Stimulated activated CD4-positive, alpha-beta T cell treated with anti-CD3 and anti-CD28 coated beads, TNF-alpha, amount 100 ng/mL, for 48 hours (primary cell): ENCODE data around the gene NXPE2.
A peak's percentile ranks its signal among the peaks of the same experiment; 100 is the strongest.
"Not testable (repeated sequence)": the region's sequence is repeated elsewhere in the genome, so short reads cannot be mapped to it uniquely, and the experiment has no call there.

Experiments used
- DNase-seq, 3 donors: peaks; one replicate each; pipeline ENCODE4 v3.0.0-alpha.2; 2020; ENCODE audit warnings: low read depth in 3 of 3

The NXPE2 gene

GRCh38 chr11:114678125-114679036 is at the start of gene NXPE2:
NXPE2 (plus strand) TSS chr11:114678527; CDS start chr11:114678576, 49 bp downstream.
- no peak for DNase-seq

DNA sequence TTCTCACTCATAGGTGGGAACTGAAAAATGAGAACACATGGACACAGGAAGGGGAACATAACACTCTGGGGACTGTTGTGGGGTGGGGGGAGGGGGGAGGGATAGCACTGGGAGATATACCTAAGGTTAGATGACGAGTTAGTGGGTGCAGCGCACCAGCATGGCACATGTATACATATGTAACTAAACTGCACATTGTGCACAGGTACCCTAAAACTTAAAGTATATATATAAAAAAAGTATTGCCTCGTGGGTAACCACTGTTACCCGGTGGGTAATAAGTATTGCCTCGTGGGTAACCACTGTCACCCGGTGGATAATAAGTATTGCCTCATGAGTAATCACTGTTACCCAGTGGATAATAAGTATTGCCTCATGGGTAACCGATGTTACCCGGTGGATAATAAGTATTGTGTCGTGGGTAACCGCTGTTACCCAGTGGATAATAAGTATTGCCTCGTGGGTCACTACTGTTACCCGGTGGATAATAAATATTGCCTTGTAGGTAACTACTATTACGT is 46.8 kb upstream of the NXPE2 start:
- DNase-seq, result not testable (repeated sequence)

DNA sequence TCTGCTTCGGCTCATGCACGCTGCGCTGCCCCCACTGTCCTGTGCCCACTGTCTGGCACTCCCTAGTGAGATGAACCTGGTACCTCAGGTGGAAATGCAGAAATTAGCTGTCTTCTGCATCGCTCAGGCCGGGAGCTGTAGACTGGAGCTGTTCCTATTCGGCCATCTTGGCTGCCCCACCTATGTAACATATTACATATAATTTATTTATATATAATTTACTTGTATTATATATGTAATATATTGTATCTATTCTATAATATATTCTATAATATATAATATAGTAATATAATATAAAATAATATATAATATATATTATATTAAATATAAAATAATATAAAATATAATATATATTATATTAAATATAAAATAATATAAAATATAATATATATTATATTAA is 38.9 kb upstream of the NXPE2 start:
- DNase-seq, result not testable (repeated sequence)

- no peak for DNase-seq
Observed at GRCh38 chr11:114650661-114651060, 27.7 kb upstream of the NXPE2 start.

- no peak for DNase-seq
Observed at GRCh38 chr11:114651145-114651718, 27.1 kb upstream of the NXPE2 start.

- DNase-seq, result no peak
Observed at GRCh38 chr11:114653148-114653547, 25.2 kb upstream of the NXPE2 start.

GRCh38 chr11:114664641-114665040 is 13.7 kb upstream of the NXPE2 start:
- DNase-seq, result no peak

DNA sequence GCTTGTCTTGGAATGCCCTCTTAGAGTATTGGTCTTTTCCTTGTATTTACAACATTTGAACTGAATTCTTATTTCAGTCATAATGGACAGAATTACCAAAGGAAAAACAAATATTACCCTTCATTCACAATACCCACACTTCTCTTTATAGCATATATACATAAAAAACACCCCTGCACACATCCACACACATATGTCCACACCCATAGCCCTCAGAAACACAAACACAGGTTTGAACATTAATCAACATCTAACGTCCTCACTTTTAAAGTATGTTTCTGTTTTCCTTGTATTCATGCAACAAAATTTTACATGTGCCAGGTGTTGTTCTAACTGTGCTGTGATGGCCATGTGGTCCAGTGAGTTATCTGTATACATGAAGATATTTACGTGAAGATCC is 11.6 kb upstream of the NXPE2 start:
- DNase-seq, result no peak

DNA sequence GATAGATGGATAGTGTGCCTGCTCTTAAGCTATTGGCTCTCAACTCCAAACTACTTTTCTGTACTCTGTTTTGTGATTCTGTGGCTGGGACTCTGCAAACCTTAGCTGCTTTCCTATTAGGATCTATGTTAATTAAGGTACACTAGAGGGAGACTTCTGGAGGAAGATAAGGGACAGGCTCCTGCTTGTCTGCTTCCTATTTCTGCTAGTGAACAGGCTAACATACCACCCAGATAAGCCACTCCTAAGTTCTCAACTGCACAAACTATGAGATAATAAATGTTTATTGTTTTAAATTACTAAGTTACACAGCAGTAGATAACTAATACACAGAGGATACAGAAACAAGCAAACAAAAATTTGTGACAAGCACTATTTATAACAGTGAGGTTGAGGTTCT is 10.2 kb upstream of the NXPE2 start:
- DNase-seq, result no peak

- DNase-seq, result no peak
Observed at GRCh38 chr11:114673661-114674060, 4.7 kb upstream of the NXPE2 start.

DNA sequence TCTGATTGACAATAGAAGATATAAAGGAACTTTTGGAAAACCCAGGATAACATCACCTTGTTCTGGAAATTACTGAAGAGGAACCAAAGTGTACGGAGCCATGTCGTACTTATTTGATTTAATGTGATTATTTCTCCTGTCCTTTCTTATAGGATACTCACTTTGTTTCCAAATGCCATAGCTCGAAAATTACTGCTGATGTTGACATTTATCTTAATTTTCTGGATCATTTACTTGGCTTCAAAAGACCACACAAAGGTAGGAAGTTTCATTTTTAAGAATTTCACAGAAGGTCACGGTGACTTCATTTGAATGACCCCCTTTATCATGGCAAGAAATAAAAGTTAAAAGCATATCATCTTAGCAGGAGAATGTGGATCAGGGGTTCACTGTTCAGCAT is 1.2 kb downstream of the NXPE2 start:
- no peak for DNase-seq

- no peak for DNase-seq
Observed at GRCh38 chr11:114683007-114683406, 4.7 kb downstream of the NXPE2 start.

DNA sequence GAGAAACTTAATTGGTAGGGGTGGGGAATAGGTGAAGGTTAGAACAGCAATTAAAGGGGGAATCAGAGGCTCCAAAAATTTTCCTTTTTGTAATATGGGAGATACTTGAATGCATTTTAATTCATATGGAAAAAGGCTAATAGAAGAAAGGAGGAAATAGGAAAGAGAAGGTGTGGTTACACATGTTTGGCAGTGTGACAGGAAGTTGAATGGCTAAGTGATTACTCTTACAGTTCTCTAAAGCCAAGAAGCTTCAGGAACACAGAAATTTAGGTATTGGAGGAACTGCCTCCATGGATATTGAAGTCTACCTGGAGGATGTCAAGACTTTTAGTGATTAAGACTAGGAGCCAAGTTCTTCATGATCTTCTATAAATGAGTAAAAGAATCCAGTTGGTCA is 6.3 kb downstream of the NXPE2 start:
- DNase-seq, result no peak

GRCh38 chr11:114685097-114685496 is 6.8 kb downstream of the NXPE2 start:
- no peak for DNase-seq

DNA sequence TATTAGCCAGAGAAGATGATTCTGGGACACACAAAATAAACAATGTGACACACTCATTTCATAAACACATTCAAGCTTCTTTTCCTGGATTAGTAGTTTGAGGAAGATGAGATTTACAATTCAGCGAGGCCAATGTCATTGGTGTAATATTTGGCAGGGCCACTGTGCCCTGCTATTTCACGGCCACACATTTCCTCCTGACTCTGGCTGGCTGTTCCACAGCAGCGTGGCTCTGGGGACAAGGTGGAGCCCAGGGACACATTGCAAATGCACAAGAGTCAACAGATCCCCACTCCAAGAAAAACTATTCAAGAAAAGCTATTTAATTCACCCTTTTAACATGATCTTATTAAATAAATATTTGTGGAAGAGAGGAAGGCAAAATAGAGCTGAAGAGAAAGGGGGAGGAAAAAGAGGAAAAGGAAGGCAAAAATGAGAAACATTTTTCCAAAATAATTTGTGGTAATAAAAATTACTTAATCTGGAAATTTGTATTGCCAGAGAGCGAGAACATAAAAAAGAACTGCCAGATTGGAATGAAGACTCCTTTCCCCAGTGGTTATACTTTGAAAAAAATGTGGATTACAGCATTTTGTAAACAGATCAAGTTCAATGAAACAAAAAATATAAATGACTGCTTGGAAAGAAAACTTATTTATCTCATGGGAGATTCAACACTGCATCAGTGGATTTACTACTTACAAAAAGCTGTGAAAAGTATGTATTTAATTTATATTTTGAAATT is 27.1 kb downstream of the NXPE2 start:
- DNase-seq, result no peak

GRCh38 chr11:114709960-114710359 is 31.6 kb downstream of the NXPE2 start:
- DNase-seq, result no peak

DNA sequence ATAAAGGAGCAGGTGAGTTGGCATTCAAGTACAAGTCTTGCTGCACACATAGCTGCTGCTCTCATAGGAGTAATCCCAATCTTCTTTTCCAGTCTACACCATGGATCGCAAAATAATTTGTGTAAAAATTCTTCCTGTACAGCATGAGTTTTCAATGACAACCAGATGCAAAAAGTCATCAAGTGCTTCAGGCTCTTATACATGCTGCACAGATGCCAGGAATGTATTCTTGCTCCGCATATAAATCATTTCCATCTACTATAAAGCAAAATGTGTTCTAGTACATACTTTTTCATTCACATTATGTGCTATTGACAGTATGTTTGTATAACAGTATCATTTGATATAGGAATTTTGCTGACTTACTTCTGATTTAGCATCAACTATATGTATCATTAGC is 35.4 kb downstream of the NXPE2 start:
- DNase-seq, result no peak

- no peak for DNase-seq
Observed at GRCh38 chr11:114719562-114719961, 41.2 kb downstream of the NXPE2 start.

DNA sequence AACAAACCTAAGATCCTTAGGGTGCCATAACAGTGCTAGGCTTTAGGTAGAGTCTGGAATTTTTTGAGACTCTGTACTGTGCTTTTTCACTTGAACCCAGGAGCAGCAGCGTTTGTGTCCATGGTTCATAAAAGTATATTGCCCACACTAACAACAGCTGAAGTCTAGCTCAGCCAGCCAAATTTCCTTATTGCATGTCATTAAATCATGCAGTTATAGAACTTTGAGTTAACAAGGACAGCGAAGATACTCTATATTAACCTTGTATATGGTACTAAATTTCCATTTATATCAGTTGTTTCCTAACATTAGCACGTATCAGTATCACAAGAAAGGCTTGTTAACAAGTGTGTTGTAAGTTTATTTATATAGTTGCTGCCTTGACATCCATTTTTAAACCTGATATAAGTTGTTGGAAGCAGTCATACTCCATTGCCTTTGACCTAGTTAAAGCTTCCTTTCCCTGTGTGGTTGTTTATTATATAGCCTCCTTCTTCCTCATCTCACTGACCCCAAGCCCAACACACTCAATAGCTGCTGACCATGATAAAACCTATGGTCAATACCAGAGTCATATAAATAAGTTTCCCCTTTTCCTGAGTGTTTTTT is 46.7 kb downstream of the NXPE2 start:
- no peak for DNase-seq

GRCh38 chr11:114725623-114726022 is 47.3 kb downstream of the NXPE2 start:
- DNase-seq, result no peak

- DNase-seq, result no peak
Observed at GRCh38 chr11:114736806-114737205, 58.5 kb downstream of the NXPE2 start.

DNA sequence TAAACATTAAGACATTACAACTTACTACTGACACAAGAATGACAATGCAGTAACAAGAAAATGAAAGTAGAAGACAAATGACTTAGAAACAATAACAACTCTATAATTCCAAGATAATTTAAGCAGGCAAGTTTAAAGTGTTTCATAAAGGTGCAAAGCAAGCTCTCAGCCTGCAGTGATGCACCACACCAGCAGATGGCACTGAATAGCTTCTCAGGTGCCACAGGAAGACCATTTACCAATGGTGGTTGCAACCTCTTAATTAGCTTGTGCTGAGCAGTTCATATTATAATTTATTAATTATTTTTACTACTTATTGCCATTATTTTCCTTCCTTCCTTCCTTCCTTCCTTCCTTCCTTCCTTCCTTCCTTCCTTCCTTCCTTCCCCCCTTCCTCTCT is 60.6 kb downstream of the NXPE2 start:
- peak in 1 of 3 donors; percentile 12 for DNase-seq
